Measurements from ENCODE around the gene EIF2D. TPM values are rescaled to one million over a fixed set of nuclear protein-coding genes. Genes with fewer than 3 reads are reported as not detected.
A peak's percentile ranks its signal among the peaks of the same experiment; 100 is the strongest.
"Not testable (repeated sequence)": the region's sequence is repeated elsewhere in the genome, so short reads cannot be mapped to it uniquely, and the experiment has no call there.

The EIF2D gene
- total and polyA plus RNA-seq, 2 of the 4 experiments (the other 2 are of a cell fraction) = 64.3 to 69.4 TPM

- Histone ChIP-seq H3K27ac (ENCODE audit: insufficient read depth, low read length) (no peak overlapping the region), H3K4me3 (ENCODE audit: insufficient read depth, low read depth, low read length) (no peak overlapping the region), H3K23ac (ENCODE audit: low read depth, low read length) (no peak overlapping the region), H3K79me1 (ENCODE audit: low read depth in 1 of 2, low read length in 2 of 2) (no peaks in the 10 kb centered on the region), H3K9ac (ENCODE audit: low read depth, low read length) (no peak overlapping the region), H3K9me3 (ENCODE audit: control insufficient read depth, insufficient read depth, low read length) (no peaks in the 10 kb centered on the region), H2BK5ac (ENCODE audit: low read depth, low read length, poor library complexity, severe bottlenecking) (no peak overlapping the region), H3K9me1 (ENCODE audit: insufficient read depth, low read length) (0 out of 2 replicates have a peak, but pooled peaks cover 3% of the 10 kb centered on the region), H2AFZ (replicated peaks; ENCODE audit: low read length, poor library complexity) (no peak overlapping the region), H3K36me3 (ENCODE audit: control insufficient read depth, insufficient read depth, low read length) (no peaks in the 10 kb centered on the region), H4K8ac (ENCODE audit: low read depth in 2 of 2, low read length in 2 of 2) (no peak overlapping the region), H4K91ac (ENCODE audit: insufficient read depth, low read depth, low read length) (no peak overlapping the region), H2BK15ac (ENCODE audit: low read depth, low read length) (no peak overlapping the region), H4K20me1 (ENCODE audit: insufficient read depth, low read length) (no peaks in the 10 kb centered on the region), H2AK5ac (ENCODE audit: low read depth, low read length) (no peak overlapping the region), H3K27me3 (ENCODE audit: control insufficient read depth, insufficient read depth, low read length) (peaks cover 16% of the 10 kb centered on the region), H3K14ac (replicated peaks; ENCODE audit: low read depth, low read length) (no peak overlapping the region), H2AK9ac (replicated peaks; ENCODE audit: low read depth, low read length, poor library complexity) (no peak overlapping the region), H3K4ac (ENCODE audit: low read depth, low read length) (no peak overlapping the region), H3K56ac (ENCODE audit: extremely low read depth, insufficient read depth, low read length) (no peak overlapping the region), H2BK20ac (ENCODE audit: low read depth, low read length) (no peak overlapping the region), H3K4me1 (ENCODE audit: control insufficient read depth, insufficient read depth, low read length) (peaks cover 4% of the 10 kb centered on the region), H3K18ac (ENCODE audit: low read depth, low read length) (no peak overlapping the region), H3K4me2 (ENCODE audit: low read depth, low read length) (no peak overlapping the region), H2BK120ac (ENCODE audit: low read depth, low read length) (no peak overlapping the region), H4K5ac (ENCODE audit: low read depth, low read length) (no peak overlapping the region)
- no TSS peak for BruUV-seq (replicated peaks)
- dilution Hi-C loops (cut with HindIII; ENCODE audit: low sequenced_read_pairs, unreplicated experiment) = no loop called here
- CTCF ChIA-PET = interaction anchor here (1.0 to 1.6 kb wide), 2 partner anchors 35 to 139 kb away, joined by 3 read pairs; no protein-coding TSS in a partner anchor
- POLR2A ChIA-PET (ENCODE audit: unreplicated experiment) = no interaction called here
- in situ Hi-C loops (cut with MboI; ENCODE audit: low sequenced_read_pairs) = loop anchor here (5.0 kb wide), 1 partner anchor 33 kb away; no protein-coding TSS in a partner anchor
- ATAC-seq (ENCODE audit: low read depth) = no peak
- no peak for TF ChIP-seq CEBPB (IDR thresholded peaks at IDR 0.05; ENCODE audit: low read depth, low read length)
- peak; percentile 76 for TF ChIP-seq MAFK (IDR thresholded peaks at IDR 0.05; ENCODE audit: low read depth, low read length)
- no CpG with 5 or more reads among the region's 1 CpG for WGBS, 2 experiments (ENCODE audit: extremely low coverage in 2 of 2, insufficient read length in 1 of 2)
- intact Hi-C loops (cut with micrococcal nuclease) = no loop called here
- DNase-seq = no peak
These were observed 16.7 kb upstream of the EIF2D start for GRCh38 chr1:206628916-206629315.

- H2AFZ ChIP-seq (replicated peaks; ENCODE audit: low read length, poor library complexity); H3K9me3 ChIP-seq (ENCODE audit: control insufficient read depth, insufficient read depth, low read length); POLR2A ChIA-PET (ENCODE audit: unreplicated experiment); H2AK9ac ChIP-seq (replicated peaks; ENCODE audit: low read depth, low read length, poor library complexity); BruUV-seq (replicated peaks); H4K20me1 ChIP-seq (ENCODE audit: insufficient read depth, low read length); H3K4me1 ChIP-seq (ENCODE audit: control insufficient read depth, insufficient read depth, low read length); H2BK15ac ChIP-seq (ENCODE audit: low read depth, low read length); intact Hi-C loops (cut with micrococcal nuclease); H2BK20ac ChIP-seq (ENCODE audit: low read depth, low read length); H3K4me3 ChIP-seq (ENCODE audit: insufficient read depth, low read depth, low read length); H3K23ac ChIP-seq (ENCODE audit: low read depth, low read length); H3K4me2 ChIP-seq (ENCODE audit: low read depth, low read length); H3K27ac ChIP-seq (ENCODE audit: insufficient read depth, low read length); H3K36me3 ChIP-seq (ENCODE audit: control insufficient read depth, insufficient read depth, low read length); H4K91ac ChIP-seq (ENCODE audit: insufficient read depth, low read depth, low read length); H4K8ac ChIP-seq (ENCODE audit: low read depth in 2 of 2, low read length in 2 of 2); H3K18ac ChIP-seq (ENCODE audit: low read depth, low read length); H3K14ac ChIP-seq (replicated peaks; ENCODE audit: low read depth, low read length); H2AK5ac ChIP-seq (ENCODE audit: low read depth, low read length); H4K5ac ChIP-seq (ENCODE audit: low read depth, low read length); H3K9me1 ChIP-seq (ENCODE audit: insufficient read depth, low read length); H3K56ac ChIP-seq (ENCODE audit: extremely low read depth, insufficient read depth, low read length); H2BK120ac ChIP-seq (ENCODE audit: low read depth, low read length); H3K9ac ChIP-seq (ENCODE audit: low read depth, low read length); H3K4ac ChIP-seq (ENCODE audit: low read depth, low read length); H2BK5ac ChIP-seq (ENCODE audit: low read depth, low read length, poor library complexity, severe bottlenecking); dilution Hi-C loops (cut with HindIII; ENCODE audit: low sequenced_read_pairs, unreplicated experiment); H3K79me1 ChIP-seq (ENCODE audit: low read depth in 1 of 2, low read length in 2 of 2); CTCF ChIA-PET; DNase-seq; ATAC-seq (ENCODE audit: low read depth): not testable (repeated sequence)
- peaks cover 21% of the 10 kb centered on the region for H3K27me3 ChIP-seq (ENCODE audit: control insufficient read depth, insufficient read depth, low read length)
- in situ Hi-C loops (cut with MboI; ENCODE audit: low sequenced_read_pairs) = loop anchor here (5.0 kb wide), 1 partner anchor 36 kb away; no protein-coding TSS in a partner anchor
- WGBS, 2 experiments (ENCODE audit: extremely low coverage in 2 of 2, insufficient read length in 1 of 2) = no CpG with 5 or more reads among the region's 2 CpGs
These were observed 14.1 kb upstream of the EIF2D start for GRCh38 chr1:206626396-206626795.
